ENCODE results near the gene MAN1A2. TPM values are rescaled to one million over a fixed set of nuclear protein-coding genes. Genes with fewer than 3 reads are reported as not detected.

The MAN1A2 gene
- total and polyA plus RNA-seq, 2 experiments from 2014 or later = 20.6 to 30.0 TPM

DNA sequence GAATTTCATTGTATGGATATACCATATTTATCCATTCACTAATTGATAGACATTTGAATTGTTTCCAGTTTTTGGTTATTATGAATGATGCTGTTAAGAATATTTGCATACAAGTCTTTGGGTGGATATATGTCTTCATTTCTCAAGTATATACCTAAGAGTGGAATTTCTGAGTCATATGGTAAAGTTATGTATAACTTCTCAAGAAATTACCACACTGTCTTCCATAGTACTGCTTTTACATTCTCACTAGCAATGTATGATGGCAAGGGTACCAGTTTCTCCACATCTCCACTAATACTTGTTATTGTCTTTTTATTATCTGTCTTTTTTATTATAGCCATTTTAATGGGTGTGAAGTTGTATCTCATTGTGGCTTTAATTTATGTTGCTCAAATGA, 164.0 kb downstream of the MAN1A2 start:
- Histone ChIP-seq H3K4me3 (no peak overlapping the region), H3K9me3 (ENCODE audit: low read depth) (no peaks in the 10 kb centered on the region), H3K27me3 (no peaks in the 10 kb centered on the region), H3K36me3 (peaks cover 3% of the 10 kb centered on the region), H3K27ac (no peak overlapping the region), H3K4me1 (ENCODE audit: low read depth) (no peaks in the 10 kb centered on the region)
- no peak for DNase-seq (ENCODE audit: low read depth in 1 of 2, low spot score in 1 of 2)
- TF ChIP-seq, protein P1, sequence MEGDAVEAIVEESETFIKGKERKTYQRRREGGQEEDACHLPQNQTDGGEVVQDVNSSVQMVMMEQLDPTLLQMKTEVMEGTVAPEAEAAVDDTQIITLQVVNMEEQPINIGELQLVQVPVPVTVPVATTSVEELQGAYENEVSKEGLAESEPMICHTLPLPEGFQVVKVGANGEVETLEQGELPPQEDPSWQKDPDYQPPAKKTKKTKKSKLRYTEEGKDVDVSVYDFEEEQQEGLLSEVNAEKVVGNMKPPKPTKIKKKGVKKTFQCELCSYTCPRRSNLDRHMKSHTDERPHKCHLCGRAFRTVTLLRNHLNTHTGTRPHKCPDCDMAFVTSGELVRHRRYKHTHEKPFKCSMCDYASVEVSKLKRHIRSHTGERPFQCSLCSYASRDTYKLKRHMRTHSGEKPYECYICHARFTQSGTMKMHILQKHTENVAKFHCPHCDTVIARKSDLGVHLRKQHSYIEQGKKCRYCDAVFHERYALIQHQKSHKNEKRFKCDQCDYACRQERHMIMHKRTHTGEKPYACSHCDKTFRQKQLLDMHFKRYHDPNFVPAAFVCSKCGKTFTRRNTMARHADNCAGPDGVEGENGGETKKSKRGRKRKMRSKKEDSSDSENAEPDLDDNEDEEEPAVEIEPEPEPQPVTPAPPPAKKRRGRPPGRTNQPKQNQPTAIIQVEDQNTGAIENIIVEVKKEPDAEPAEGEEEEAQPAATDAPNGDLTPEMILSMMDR (IDR thresholded peaks at IDR 0.05; ENCODE audit: low read depth, low read length) = no peak

DNA sequence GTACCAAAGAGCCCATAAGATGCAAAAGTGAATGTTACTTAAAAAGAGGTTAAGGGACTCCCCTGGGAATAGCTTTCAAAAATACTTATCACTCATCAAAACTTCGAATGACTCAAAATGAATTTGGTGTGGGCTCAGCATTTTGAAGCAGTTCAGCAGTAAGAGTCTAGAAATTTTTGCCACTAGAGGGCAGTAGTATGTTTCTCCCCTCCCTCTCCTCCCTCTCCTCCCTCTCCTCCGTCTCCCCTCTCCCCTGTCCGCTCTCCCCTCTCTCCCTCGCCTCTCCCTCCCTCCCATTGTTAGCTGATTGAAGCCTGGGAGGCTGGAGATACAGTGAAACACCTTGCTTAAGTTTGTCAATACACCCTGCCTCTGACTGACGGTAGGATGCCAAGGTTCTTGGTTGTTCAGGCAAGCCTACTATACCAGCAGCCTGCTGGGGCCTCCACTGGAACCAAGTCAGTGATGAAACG, 167.8 kb downstream of the MAN1A2 start:
- TF ChIP-seq, protein P1 (IDR thresholded peaks at IDR 0.05; ENCODE audit: low read depth, low read length) = peak; percentile 73
- no peak overlapping the region for H3K4me3 ChIP-seq
- no peaks in the 10 kb centered on the region for H3K27me3 ChIP-seq
- H3K9me3 ChIP-seq (ENCODE audit: low read depth) = no peaks in the 10 kb centered on the region
- no peaks in the 10 kb centered on the region for H3K36me3 ChIP-seq
- DNase-seq (ENCODE audit: low read depth in 1 of 2, low spot score in 1 of 2) = peak; percentile 79 to 83
- no peak overlapping the region for H3K27ac ChIP-seq
- no peaks in the 10 kb centered on the region for H3K4me1 ChIP-seq (ENCODE audit: low read depth)

DNA sequence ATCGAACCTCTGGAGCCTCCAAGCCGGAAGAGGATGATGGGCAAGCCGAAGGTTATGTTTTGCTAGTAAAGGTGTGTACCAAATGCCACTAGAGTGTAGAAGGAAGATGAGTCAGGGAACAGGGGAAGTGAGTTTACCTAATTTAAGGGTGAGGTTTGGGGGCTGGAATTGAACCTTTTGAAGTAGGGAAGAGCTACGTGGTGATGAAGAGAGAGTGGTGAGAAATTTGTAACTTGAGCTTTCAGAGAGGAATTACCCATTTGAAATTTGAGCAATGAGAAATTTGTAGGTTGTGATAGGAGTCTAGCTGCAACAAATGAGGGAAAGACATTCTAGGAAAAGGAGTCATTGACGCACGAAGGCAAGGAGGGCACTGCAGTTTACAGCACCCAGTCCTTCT, 168.6 kb downstream of the MAN1A2 start:
- H3K4me1 ChIP-seq (ENCODE audit: low read depth) = no peaks in the 10 kb centered on the region
- H3K9me3 ChIP-seq (ENCODE audit: low read depth) = no peaks in the 10 kb centered on the region
- no peak overlapping the region for H3K4me3 ChIP-seq
- H3K27ac ChIP-seq = no peak overlapping the region
- H3K36me3 ChIP-seq = no peaks in the 10 kb centered on the region
- TF ChIP-seq, protein P1 (IDR thresholded peaks at IDR 0.05; ENCODE audit: low read depth, low read length) = no peak
- no peaks in the 10 kb centered on the region for H3K27me3 ChIP-seq
- DNase-seq (ENCODE audit: low read depth in 1 of 2, low spot score in 1 of 2) = no peak

DNA sequence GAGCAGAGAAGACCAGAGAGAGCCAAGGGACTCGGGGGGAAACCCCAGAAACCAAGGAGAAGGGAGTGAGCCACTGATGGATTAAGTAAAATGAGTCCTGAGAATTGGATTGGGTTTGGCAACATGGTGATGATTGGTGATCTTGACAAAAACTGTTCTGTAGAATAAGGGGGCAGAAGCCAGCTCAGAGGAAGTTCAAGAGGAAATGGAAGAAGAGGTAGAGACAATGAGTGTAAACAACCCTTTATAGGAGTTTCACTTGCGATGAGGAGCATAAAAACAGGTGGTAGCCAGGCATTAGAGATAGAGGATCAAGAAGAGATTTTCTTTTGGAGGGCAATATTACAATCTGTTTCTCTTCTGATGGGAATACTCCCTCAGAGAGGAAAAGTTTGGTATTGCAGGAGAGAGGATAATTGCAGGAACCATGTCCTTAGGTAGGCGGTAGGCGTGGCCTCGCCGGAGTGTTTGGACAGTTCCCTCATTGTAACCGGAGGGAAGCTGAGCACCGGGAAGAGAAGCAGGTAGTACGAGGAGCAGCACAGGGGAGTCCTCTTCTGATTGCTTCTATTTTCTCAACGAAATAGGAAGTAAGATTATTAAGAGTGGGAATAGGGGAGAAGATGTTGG, 170.2 kb downstream of the MAN1A2 start:
- Histone ChIP-seq H3K36me3 (no peaks in the 10 kb centered on the region), H3K27me3 (no peaks in the 10 kb centered on the region), H3K4me1 (ENCODE audit: low read depth) (no peaks in the 10 kb centered on the region), H3K27ac (no peak overlapping the region), H3K4me3 (no peak overlapping the region), H3K9me3 (ENCODE audit: low read depth) (no peaks in the 10 kb centered on the region)
- DNase-seq (ENCODE audit: low read depth in 1 of 2, low spot score in 1 of 2) = peak; percentile 2 to 20
- TF ChIP-seq, protein P1 (IDR thresholded peaks at IDR 0.05; ENCODE audit: low read depth, low read length) = no peak

DNA sequence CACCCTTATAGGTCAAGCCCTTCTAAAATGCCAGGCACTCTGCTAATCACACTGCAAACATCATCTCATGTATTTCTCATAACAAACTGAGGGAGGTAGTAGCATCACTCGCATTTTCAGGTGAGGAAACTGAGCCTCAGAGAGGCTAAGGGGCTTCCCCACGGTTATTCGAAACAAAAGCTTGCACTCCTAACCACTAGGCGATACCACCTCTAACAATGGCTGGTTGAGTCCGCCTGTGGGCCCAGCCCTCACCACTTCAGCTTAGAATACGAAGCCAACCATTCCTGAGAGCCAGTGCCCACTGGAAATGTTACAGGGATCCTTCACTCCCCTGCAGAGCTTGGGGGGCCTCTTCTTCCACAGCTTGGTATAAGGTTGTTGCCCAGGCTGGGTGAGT, 173.3 kb downstream of the MAN1A2 start:
- DNase-seq (ENCODE audit: low read depth in 1 of 2, low spot score in 1 of 2) = no peak
- H3K9me3 ChIP-seq (ENCODE audit: low read depth) = no peaks in the 10 kb centered on the region
- no peak overlapping the region for H3K4me3 ChIP-seq
- H3K27me3 ChIP-seq = no peaks in the 10 kb centered on the region
- H3K36me3 ChIP-seq = no peaks in the 10 kb centered on the region
- TF ChIP-seq, protein P1 (IDR thresholded peaks at IDR 0.05; ENCODE audit: low read depth, low read length) = no peak
- H3K27ac ChIP-seq = no peak overlapping the region
- peaks cover 4% of the 10 kb centered on the region for H3K4me1 ChIP-seq (ENCODE audit: low read depth)

Measured in cardiac muscle cell (in vitro differentiated cells and primary cell).